HG02759 (cell line): ENCODE data around the gene OR5K2.

Experiments used
- ATAC-seq: cut with Tn5 transposase; IDR thresholded peaks from one replicate; pipeline ENCODE4 v1.9.1; 2021; ENCODE audit warnings: mild to moderate bottlenecking, moderate library complexity; ENCODE audit not compliant: unreplicated experiment

The OR5K2 gene

DNA sequence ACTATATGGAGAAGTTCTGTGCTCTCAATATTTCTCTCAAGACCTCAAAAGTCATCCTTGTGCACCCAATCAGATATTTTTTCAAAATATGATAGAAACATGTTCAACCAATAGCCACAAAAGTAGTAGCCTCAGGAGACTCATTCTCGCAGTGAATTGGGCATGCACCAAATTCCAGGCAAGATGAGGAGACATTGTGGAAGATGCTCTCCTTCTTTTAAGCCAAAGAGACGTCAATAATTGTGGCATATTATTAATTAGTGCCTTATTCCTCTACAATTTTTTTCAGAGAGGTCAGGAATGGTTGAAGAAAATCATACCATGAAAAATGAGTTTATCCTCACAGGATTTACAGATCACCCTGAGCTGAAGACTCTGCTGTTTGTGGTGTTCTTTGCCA is at the start of gene OR5K2:
OR5K2 (plus strand) TSS at position 301 of the 400 bp plus-strand sequence; CDS start at position 301, 0 bp downstream.
- no peak for ATAC-seq

DNA sequence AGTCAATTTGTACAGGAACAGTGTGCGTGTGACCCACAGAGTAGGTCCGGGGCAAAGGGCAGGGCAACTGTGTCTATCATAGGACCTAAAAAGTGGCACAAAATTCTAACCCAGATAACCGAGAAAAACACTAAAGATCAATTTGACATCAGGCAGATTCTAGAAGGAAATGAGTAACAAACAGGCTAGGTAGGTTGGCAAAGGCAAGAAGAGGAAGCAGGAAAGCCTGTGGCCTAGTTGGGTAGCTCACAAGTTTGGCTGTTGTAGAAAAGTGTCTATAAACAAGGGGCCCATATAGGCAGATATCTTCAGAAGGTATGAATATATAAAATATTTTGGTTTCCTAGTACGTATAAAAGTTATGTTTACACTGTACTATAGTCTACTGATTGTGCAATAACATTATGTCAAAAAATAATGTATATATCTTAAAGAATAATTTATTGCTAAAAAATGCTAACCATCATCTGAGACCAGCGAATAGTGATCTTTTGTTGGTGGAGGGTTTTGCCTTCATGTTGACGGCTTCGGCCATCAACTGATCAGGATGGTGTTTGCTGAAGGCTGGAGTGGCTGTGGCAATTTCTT is 47.8 kb upstream of the OR5K2 start:
- no peak for ATAC-seq

DNA sequence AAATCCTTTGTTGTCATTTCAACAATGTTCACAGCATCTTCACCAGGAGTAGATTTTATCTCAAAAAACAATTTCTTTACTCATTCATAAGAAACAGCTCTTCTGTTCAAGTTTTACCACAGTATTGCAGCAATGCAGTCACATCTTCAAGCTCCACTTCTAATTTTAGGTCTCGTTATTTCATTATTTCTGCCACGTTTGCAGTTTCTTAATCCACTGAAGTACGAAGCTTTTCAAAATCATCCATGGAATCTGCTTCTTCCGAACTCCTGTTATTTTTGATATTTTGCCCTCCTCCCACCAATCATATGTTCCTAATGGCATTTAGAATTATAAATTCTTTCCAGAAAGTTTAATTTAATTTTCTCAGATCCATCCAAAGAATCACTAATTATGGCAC is 47.1 kb upstream of the OR5K2 start:
- no peak for ATAC-seq

DNA sequence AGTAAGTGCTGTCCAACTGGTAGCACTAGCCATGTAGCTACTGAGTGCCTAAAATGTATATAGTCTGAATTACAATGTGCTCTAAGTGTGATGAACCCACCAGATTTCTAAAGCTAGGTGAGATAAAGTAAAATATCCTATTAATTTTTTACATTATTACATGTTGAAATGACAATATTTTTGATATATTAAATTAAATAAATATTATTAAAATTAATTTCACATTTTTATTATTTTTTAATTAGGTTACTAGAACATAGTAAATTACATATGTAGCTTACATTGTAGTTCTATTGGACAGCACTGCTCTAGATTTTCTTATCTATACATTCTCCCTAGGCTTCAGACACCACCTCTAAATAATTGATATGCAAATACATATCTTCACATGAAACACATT is 43.7 kb upstream of the OR5K2 start:
- no peak for ATAC-seq

DNA sequence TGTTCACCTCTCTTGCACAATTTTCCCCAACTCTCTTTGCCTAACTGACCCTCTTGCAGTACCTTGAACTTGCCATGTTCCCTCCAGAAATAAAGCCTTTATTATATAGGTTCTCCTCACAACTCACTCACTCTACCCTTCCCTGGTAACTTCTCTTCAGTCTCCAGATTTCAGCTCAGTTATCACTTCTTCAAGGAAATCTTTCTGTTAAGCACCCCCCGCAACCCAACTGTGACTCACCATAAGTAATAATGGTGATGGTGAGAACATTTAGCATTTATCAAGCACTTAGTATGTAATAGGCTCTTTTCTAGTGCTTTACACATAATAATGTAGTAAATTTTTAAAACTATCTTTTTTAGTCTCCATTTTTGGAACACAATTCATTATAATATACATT is 42.6 kb upstream of the OR5K2 start:
- ATAC-seq, result no peak

DNA sequence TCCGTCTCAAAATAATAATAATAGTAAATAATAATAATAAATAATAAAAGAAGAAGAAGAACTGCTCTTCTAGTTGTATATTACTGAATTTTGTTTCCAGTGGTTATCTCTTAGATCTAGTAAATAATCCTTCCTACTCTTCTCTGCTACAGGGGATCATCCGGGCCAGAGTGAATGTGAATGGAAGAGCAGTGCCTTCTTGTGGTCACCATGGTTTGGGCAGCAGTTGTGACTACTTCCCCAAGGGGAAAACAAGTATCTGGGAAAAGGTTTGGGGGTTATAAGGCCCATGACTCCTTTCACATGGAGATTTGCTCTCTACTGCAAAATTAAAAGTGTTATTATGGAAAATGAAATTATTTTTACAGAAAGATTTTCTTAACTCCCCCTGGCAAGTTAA is 39.9 kb upstream of the OR5K2 start:
- ATAC-seq, result no peak

DNA sequence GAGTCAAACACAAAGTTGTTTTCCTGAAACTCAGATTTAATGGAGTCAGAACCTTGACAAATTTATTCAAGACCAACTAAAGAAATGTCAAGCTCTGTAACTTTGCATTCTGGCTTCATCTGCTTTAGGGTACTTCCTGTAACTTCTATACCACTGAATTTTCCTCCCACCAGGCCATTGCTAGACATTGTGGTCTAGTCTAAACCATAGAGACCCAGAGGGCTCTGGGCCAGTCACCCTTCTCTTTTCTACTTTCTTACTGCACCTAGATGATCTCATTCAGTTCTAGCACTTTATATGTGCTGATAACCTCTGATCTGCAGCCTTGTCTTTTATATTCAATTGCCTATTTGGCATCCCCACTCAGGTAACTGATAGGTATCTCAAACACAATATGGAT is 37.3 kb upstream of the OR5K2 start:
- ATAC-seq, result no peak

DNA sequence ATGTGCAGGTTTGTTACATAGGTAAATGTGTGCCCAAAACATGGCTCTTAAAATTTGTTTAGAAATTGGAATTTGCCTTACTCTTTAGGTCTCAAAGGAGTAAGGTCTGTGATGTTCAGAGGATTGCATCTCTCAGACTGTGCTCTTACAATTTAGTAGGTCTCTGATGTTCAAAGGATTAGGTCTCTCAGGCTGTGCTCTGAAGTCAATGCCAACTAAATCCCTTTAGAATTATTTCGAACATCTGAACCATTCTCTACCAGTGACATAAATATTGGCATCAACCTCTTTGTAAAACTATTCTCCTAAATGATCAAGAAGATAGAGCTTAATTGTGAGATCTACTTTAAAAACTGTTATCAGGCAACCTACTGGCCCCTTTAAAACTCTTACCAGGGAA is 34.6 kb upstream of the OR5K2 start, which contains the start of gene OR5K1:
OR5K1 (plus strand) TSS at position 301 of the 400 bp plus-strand sequence. CDS start 6,376 bp downstream, outside the sequence.
- ATAC-seq, result no peak

DNA sequence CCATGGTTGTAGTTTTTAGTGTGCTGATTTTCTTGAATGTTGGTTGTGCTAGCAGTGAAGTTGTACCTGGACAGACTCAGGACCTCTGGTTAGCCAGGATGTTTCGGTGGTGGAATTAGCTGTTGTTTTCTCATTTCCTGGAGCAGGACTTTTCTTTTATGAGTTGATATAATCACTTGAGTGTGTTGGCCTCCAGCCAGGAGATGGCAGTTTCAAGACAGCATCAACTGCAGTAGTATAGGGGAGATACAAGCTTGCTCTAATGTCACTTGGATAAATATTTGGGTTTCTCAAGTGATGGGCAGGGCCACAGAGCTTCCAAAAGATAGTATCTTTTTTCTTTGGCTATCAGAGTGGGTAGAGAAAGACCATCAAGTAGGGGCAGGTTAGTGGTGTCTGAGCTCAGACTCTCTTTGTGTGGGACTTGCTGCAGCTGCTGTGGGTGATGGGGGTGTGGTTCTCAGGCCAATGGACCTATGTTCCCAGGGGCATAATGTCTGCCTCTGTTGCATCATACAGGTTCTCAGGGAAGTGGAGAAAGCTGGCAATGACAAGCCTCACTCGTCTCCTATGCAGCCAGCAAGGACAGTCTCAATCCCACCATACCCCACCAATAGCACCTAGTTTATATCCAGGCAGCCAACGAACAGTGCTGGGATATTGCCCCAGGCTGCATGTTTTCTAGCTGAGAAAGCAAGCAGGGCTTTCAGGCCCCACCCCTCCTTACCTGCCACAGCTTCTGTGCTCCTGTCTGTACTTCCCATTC is 14.6 kb upstream of the OR5K2 start:
- ATAC-seq, result no peak

DNA sequence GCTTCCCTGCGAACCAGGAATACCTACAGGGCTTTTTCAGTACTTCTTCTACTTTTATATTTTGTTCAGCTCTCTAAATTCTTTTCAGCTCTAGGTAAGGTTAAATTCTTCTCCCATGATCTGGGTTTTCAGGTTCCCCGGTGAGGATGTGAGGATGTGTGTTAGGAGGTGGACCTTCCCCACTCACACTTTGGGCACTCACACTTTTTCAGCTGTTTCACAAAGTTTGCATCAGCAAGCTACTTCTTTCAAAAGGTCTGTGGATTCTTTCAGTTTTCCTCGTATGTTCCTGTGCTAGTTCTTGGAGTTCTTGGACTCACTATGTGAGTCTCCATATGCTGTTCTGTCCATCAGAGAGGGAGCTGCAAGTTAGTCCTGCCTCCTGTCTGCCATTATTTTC is 13.9 kb upstream of the OR5K2 start:
- ATAC-seq, result no peak

DNA sequence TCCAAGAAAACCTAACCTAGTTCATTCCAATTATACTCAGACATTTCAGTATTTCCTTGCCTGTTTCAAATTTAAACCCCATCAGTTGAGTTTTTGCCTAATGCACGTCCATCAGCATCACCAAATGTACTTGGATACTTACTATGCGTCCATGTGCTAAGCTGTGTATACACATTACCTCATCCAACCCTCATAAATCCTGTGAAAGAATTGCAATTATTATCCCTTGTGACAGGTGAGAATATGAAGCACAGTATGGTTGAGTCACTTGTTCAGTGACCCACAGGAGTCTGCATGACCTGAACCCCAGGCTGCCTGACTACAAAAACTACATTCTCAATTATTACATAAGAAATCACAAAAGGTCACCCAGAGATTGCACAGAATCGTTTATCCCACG is 2.5 kb downstream of the OR5K2 start:
- no peak for ATAC-seq

DNA sequence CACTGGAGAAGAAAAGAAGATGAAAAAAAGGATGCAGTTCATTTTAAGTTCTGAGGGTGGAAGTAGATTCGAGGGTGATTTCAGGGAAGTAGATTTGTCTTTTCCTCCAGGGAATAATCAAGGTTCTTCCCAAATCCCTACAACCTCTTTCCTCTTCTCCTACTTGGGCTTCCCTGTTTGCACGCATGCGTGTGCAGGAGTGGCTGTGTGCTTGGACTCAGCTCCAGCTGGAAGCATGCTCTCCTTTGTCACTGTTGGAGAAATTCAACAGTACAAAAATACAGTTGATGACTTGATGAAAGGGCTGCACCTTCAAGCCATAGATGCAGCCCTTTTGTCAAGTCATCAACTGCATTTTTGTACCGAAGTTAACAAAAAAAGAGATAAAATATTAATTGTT is 3.8 kb downstream of the OR5K2 start:
- ATAC-seq, result no peak

DNA sequence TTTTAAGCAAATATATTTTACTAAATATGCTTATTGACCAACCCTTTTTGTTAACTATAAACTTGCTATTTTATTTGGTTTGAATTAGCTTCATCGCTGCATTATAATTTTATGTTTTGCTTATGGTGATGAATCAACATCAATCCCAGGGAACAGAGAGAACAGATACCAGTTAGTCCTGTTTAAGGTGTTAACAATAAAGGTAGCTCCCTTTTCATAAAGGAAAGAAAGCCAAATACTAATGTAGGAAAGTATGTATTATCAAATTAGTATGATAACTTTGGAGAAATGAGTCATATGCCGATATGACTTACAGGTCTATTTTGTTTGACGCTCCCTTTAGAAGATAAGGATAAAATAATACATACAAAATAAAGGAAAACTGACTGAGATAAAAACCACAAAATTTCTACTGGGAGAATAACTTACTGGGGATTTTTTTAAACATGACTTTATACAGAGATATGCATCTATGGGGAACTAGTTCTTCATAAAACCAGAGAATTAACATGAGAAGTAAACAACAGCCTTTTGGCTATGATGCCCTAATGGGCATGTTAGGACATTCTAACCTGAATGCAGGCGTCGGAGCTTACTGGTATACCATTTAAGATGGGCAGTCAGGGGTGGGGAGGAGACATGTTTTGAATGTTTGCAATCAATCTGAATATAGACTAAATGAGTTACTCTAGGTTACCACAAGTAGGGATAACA is 4.5 kb downstream of the OR5K2 start:
- no peak for ATAC-seq

DNA sequence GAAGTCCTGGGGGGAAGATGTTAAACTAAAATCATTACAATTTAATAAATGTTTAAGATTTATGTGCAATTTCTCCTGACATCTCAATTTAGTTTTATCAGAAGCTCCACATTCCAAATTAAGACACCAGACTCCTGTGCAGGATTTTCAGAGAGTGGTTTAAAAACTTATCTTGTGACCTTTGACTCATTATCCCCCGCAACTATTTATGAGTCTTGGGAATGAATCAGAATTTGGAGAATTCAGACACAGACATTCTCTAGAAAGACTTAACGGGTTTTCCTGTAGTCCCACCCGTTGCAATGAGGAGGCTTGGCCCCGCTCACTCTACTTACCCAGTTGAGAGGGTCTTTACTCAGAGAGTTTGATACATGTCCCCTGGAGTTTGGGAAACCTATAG is 7.1 kb downstream of the OR5K2 start:
- ATAC-seq, result no peak

DNA sequence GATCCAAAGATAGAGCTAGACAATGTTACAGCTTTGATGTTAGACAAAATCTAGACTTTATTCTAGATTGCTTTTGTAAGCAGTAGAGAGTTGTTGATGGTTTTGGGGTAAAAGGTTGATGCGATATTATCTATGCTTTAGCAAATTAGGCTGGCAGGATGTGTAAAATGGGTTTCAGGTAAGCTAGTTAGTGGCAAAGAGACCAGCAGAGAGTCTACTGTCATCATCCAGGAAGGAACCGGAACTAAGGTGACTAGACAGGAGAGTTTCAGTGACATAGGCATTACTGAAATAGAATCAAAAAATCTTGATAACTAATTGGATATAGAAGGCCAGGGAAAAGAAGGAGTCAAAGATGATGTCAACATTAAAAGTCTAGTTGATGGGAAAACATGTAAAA is 11.1 kb downstream of the OR5K2 start:
- no peak for ATAC-seq

DNA sequence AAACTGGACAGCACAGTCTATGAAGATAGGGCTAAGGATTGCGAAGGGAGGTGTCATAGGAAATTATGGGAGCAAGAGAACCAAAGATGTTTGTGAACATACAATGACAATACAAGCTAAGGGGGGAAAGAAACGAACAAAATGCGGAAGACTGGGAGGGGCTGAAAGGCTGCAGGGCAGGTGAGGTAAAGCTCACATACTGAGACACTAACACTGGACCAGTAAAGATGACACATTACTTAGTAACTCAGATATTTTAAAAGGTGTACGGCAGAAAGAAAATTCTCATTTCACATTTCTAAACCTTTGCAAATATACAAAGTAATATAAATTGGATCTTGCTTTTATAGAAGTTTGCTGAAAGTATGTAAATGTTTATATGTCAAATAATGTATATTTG is 15.1 kb downstream of the OR5K2 start:
- no peak for ATAC-seq

DNA sequence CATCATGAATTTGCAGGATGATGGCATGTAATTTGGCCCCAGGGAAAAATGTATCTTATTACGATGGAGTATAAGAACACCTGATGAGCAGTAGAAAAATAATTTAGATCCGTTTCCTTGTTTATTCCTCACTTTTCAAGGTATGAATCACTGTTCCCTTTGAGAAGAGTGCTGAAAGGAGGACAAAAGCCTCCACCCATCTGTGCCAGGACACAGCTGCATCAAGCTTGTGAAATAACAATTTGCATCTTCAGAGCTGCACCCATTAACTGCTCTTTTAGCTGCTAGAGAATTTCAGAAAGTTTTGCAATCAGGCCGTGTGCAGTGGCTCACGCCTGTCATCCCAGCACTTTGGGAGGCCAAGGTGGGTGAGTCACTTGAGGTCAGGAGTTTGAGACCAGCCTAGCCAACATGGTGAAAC is 15.6 kb downstream of the OR5K2 start:
- ATAC-seq, result no peak

DNA sequence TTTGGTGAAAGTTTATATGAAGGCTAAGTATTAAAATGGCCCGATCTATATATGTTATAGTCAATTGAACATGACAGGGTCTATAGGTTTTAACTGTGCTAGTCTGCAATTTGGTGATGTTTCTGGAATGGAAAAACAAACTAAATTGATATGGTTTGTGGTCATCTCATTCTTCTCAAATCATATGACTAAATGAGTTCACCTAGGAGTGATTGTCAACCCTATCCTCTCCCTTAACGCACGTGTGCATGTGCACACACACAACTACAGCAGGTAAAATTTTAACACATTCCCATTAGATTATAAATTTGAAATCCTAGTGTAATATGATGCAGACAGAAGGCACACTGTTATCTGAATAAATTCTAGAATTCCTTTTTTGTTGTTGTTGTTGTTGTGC is 16.3 kb downstream of the OR5K2 start:
- ATAC-seq, result no peak

DNA sequence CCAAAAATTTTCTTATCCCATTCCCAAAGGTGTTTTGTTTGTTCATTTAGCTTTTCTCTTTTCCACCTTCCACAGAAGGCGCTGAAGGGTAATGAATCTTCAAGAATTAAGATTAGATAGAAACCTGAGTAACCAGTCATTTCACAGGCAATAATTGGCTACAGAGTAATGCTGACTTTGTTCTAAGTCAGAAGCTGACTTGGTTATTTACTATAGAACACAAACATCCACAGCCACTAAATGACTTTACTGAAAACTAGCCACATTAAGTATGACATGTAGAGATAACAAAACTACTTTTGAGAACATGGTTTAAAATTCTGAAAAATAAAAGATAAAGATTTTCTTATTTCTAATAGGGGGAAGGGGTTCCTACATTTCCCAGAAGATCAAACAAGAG is 17.5 kb downstream of the OR5K2 start:
- ATAC-seq, result no peak

DNA sequence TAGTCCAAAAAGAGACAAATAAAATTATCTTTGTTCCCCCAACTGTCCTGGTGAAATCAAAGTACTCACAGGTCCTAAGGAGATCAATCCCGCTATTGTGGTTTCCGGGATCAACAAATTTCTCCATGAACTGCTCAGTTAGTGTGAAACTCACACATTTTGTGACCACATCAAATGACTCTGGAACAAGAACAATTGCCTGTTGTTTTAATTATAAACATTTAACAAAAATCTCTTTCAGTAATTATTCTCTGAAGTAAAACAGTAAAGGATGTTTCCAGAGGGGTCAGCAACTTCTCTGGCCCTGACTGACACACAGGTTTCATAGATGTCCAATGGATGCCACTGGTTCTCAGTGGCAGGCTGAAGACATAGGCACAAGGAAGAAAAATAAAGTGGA is 21.3 kb downstream of the OR5K2 start:
- no peak for ATAC-seq

DNA sequence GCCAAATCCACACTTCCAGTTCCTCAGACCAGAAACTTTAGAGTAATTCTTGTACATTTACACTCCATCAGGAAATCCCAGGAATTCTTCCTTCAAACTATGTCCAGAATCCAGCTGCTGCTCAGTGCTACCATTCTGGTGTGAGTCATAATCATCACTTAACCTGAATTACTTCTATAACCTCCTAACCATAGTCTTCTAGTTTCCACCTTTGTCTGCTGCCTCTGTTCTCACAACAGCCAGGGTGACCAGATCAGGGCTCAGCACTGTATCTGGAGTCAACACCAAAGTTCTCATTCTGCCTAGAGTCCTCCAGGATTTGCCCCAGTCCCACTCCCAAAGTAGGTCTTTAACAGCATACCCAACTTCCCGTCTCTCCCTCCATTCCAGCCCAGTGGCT is 21.9 kb downstream of the OR5K2 start:
- no peak for ATAC-seq

DNA sequence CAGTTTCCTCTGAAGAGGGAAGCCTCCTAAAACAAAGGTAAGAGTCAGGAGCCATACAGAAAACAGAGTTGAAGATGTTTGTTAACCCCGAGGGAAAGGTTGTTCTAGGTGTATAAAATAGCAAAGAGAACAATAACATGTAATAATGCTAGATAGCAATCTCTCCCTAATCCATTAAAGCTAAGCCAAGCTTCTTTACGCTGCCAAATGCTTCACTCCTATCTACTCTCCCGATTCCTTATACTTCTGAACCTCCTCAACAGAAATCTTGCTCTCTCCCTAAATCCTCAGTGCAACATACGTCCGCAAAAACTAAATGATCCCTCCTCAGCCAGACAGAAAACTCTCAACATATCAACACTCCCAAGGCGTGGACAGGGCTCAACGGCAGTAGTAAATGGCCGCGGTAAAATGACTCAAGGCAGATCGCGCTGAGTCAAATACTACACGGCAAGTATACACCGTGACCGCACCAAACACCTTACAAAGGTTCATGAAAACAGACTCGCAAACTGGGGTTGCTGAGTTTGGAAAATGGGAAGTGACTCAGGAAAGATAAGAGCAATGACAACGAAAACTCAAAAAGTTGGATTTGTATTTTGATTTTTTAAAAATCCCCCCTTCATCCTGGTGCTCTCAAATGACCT is 24.5 kb downstream of the OR5K2 start:
- ATAC-seq, result peak; percentile 47
